LNCaP clone FGC (cell line): ENCODE measurements around the gene NDUFB3.
"Not testable (repeated sequence)": the region's sequence is repeated elsewhere in the genome, so short reads cannot be mapped to it uniquely, and the experiment has no call there.

ENCODE experiments used
- DNase-seq: peaks from one replicate; pipeline ENCODE4 v3.0.0-alpha.2; 2011; ENCODE audit warnings: low read depth
- H3K4me3 ChIP-seq: 2 replicates; pipeline ENCODE4 v1.5.1; 2011; ENCODE audit warnings: mild to moderate bottlenecking, low read depth, low read length, control low read depth
- TF ChIP-seq, protein P1 (sequence below): IDR thresholded peaks from 2 replicates; pipeline ENCODE4 v1.5.1; 2012; ENCODE audit warnings: mild to moderate bottlenecking; ENCODE audit not compliant: control insufficient read depth, insufficient read depth; ENCODE audit errors: extremely low read depth

The NDUFB3 gene

DNA sequence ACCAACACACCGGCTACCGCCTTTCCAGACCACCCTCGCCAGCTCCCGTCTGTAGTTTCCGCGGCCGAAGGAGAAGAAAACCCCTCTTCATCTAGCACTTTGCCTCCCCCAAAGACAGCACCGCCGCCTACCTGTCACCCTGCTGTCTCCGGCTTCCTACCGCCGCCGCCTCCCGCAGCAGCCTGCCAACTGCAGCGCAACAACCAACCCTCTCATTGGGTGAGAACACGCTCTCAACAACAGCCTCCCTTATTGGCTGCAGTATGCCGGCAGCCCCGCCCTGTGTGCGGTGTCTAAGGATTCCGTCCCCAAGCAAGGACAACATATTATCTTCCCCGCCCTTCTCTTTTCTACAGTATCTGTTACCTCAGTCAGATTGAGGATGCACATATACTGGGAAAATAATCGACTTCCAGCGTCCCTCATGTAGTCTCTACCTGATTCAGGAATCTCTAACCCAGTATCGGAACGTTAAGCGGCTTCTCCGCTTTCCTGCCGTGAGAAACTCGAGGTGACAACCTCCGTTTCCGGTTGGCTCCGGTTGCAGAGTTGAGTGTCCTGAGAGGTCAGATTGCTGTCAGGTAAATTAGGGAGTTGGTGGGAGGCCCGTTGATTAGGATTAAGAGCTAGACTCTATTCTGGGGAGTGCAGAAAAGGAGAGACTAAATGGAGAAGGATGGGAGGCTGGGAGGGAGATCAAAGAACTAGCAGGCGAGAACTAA lies at the start of gene NDUFB3, which contains the start of gene HYCC2:
Gene NDUFB3, plus strand, starts transcription at position 523 of the 722 bp plus-strand sequence. CDS start 6,882 bp downstream, outside the sequence.
Gene HYCC2, minus strand, starts transcription at position 193 of the 722 bp plus-strand sequence. CDS start 47,662 bp downstream, outside the sequence.
- peak; percentile 82 for DNase-seq
- TF ChIP-seq, protein P1, sequence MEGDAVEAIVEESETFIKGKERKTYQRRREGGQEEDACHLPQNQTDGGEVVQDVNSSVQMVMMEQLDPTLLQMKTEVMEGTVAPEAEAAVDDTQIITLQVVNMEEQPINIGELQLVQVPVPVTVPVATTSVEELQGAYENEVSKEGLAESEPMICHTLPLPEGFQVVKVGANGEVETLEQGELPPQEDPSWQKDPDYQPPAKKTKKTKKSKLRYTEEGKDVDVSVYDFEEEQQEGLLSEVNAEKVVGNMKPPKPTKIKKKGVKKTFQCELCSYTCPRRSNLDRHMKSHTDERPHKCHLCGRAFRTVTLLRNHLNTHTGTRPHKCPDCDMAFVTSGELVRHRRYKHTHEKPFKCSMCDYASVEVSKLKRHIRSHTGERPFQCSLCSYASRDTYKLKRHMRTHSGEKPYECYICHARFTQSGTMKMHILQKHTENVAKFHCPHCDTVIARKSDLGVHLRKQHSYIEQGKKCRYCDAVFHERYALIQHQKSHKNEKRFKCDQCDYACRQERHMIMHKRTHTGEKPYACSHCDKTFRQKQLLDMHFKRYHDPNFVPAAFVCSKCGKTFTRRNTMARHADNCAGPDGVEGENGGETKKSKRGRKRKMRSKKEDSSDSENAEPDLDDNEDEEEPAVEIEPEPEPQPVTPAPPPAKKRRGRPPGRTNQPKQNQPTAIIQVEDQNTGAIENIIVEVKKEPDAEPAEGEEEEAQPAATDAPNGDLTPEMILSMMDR = peak; percentile 28
- H3K4me3 ChIP-seq = peak within 1 kb of the TSS; percentile 63

DNA sequence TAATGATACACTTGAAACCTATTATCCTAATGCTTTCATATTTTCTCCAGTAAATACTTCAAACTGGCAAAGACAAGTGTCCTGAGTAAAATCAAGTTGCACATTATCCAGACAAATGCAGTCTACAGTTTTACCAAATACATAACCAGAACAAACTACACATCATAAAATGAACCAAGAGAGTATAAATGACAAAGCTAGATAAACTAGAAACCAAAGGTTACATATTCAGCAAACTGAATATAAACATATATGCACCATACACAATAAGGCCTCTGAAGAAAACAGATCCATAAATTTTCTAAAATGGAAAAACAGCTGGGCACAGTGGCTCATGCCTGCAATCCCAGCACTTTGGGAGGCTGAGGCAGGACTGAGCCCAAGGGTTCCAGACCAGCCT lies 47.3 kb upstream of the NDUFB3 start:
- TF ChIP-seq, protein P1 = no peak
- no peak for DNase-seq

DNA sequence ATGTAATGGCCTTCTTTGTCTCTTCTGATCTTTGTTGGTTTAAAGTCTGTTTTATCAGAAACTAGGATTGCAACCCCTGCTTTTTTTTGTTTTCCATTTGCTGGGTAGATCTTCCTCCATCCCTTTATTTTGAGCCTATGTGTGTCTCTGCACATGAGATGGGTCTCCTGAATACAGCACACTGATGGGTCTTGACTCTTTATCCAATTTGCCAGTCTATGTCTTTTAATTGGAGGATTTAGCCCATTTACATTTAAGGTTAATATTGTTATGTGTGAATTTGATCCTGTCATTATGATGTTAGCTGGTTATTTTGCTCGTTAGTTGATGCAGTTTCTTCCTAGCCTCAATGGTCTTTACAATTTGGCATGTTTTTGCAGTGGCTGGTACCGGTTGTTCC lies 37.4 kb upstream of the NDUFB3 start:
- H3K4me3 ChIP-seq, DNase-seq: not testable (repeated sequence)

More for the DNA sequence above, 47.3 kb upstream of the NDUFB3 start:
- H3K4me3 ChIP-seq = no peak overlapping the region

DNA sequence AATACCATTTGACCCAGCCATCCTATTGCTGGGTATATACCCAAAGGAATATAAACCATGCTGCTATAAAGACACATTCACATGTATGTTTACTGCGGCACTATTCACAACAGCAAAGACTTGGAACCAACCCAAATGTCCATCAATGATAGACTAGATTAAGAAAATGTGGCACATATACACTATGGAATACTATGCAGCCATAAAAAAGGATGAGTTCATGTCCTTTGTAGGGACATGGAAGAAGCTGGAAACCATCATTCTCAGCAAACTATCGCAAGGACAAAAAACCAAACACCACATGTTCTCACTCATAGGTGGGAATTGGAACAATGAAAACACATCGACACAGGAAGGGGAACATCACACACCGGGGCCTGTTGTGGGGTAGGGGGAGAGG lies 33.4 kb upstream of the NDUFB3 start:
- DNase-seq = not testable (repeated sequence)

DNA sequence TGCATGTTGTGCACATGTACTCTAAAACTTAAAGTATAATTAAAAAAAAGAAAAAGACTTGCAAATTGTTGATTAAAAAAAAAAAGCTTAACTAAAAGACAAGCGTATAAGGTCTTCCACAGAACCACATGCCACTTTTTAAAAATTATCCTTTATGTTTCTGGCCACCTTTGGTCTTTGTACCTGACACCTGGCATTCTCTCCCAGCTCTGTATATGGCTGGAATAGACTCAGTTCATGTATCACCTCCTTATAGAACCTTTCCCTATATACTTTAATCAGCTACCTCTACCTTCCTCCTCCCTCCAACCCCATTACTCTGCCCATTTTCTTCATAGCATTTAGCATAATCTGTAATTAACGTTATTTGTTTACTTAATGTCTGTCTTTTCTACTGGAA lies 32.9 kb upstream of the NDUFB3 start:
- H3K4me3 ChIP-seq = no peak overlapping the region
- TF ChIP-seq, protein P1 = no peak
- no peak for DNase-seq

More for the DNA sequence above, 33.4 kb upstream of the NDUFB3 start:
- not testable (repeated sequence) for H3K4me3 ChIP-seq

DNA sequence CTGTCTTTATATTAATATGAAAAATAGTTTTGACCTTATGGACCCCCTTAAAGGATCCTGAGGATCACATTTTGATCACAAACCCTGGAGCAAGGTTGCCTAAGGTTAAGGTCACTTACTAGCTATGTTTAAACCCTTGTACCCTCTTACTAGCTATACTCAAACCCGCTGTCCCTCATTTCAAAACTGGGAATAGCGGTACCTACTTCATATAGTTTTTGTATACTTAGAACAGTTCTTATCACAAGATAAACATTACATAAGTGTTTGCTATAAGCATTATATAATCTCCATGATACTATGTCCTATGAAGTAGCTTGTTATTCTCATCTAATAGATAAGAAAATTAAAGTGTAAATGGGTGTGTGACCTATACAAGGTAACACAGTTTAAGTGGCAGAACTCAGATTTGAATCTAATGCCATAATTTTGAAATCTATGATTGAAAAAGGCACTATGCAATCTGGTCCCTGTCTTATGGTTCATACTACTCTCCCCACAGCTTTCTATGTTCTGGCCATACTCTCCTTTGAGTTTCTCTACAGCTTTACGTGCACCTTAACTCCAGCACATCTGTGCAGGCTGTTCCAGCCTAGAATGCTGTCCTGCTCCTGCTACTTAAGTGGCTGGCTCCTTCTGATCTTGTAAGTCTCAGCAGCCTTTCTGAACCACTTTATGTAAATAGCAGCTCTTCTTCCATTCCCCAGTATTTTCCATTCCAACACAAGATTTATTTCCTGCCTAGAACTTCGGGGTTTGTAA lies 30.8 kb upstream of the NDUFB3 start:
- TF ChIP-seq, protein P1 = no peak
- no peak overlapping the region for H3K4me3 ChIP-seq
- no peak for DNase-seq

DNA sequence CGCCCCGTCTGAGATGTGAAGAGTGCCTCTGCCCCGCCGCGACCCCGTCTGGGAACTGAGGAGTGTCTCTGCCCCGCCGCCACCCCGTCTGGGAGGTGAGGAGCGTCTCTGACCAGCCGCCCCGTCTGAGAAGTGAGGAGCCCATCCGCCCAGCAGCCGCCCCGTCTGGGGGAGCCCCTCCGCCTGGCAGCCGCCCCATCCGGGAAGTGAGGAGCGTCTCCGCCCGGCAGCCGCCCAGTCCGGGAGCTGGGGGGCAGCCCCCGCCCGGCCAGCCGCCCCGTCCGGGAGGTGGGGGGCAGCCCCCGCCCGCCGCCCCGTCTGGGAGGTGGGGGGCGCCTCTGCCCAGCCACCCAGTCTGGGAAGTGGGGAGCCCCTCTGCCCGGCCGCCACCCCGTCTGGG lies 29.4 kb upstream of the NDUFB3 start:
- H3K4me3 ChIP-seq, DNase-seq: not testable (repeated sequence)

DNA sequence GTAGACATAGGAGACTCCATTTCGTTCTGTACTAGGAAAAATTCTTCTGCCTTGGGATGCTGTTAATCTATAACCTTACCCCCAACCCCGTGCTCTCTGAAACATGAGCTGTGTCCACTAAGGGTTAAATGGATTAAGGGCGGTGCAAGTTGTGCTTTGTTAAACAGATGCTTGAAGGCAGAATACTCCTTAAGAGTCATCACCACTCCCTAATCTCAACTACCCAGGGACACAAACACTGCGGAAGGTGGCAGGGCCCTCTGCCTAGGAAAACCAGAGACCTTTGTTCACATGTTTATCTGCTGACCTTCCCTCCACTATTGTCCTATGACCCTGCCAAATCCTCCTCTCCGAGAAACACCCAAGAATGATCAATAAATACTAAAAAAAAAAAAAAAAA lies 28.8 kb upstream of the NDUFB3 start:
- DNase-seq, H3K4me3 ChIP-seq: not testable (repeated sequence)

DNA sequence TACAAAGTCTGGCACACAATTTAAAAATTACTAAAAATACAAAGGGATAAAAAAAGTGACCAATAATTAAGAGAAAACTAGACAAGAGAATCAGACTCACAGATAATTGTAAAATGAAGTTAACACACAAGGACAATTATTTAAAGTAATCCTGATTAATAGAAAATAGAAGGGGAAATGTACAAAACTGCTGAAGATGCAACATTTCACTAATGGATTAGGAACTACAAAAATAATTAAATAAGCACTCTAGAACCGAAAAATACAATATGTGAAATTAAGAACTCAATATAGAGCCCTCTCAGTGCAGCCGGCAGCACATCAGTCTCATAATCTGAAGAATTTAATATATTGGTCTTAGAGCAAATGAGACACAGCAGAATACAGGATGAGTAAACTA lies 24.9 kb upstream of the NDUFB3 start:
- DNase-seq = no peak
- TF ChIP-seq, protein P1 = no peak
- H3K4me3 ChIP-seq = no peak overlapping the region
